Ovary (tissue), 3 donors: ENCODE results near the gene VSIG4.

Source experiments
- CTCF ChIP-seq, 3 donors: fragments of 450-650 bp in 2 of 3; fragments of 200-600 bp in 1 of 3; IDR thresholded peaks; one replicate each; pipeline versions ENCODE4 v1.5.1 to v1.8.0; 2016 to 2022; ENCODE audit warnings: antibody characterized with exemption in 3 of 3, mild to moderate bottlenecking in 1 of 3
- POLR2A ChIP-seq: fragments of 450-650 bp; IDR thresholded peaks from one replicate; pipeline ENCODE4 v1.6.1; 2017; ENCODE audit warnings: antibody characterized with exemption, mild to moderate bottlenecking, moderate library complexity
- donor health status: DM: no; HTN: no; CAD: no.

DNA sequence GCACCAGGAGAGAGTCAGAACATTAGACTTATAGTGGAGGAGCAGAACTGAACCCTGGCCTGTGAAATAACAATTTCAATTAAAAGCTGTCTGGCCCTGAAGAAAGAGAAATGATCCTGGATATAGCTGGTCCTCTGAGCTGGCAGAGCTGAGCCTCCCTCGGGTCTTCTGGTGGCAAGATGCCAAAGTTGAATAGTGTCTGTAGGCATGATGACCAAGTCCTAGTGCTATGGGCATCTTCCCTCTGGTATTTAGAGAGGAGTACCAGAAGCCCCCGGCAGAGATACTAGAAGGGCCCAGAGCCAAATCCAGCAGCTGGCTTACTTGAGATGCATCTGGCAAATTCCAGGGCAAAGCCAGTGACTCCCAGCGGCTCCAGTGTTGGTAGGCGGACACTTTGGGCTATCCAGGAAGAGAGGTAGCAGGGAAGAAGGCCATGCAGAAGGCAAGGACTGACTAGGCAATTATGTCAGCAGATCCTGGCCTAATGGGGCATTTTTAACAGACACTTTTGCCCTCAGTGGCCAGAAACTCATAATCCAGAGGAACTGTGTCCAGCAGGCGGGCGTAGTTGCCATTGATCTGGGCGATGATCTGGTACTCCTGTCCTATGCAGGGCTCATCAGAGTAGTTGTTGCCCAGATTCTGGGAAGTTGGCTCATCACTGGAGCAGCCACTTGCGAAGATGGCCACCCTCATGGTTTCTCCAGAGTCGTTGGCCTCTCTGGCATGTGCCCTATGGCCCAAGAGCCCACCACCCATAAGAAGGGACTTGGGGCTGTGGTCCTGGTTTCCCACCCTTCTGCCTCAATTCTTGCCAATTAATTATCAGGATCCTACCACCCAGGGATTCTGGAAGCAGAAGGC, 17.9 kb downstream of the VSIG4 start:
- TF ChIP-seq CTCF (IDR thresholded peaks at IDR 0.05) (no peak), POLR2A (no peak)
